ENCODE measurements around the gene CEMIP. TPM values are rescaled to one million over a fixed set of nuclear protein-coding genes. Genes with fewer than 3 reads are reported as not detected.

CEMIP gene
- total and polyA plus RNA-seq, 10 of the 15 experiments (the other 5 are each of a cell fraction or from before 2014, with no cell fraction given) = 0.01 to 0.44 (median 0.16) TPM; not detected in 6

DNA sequence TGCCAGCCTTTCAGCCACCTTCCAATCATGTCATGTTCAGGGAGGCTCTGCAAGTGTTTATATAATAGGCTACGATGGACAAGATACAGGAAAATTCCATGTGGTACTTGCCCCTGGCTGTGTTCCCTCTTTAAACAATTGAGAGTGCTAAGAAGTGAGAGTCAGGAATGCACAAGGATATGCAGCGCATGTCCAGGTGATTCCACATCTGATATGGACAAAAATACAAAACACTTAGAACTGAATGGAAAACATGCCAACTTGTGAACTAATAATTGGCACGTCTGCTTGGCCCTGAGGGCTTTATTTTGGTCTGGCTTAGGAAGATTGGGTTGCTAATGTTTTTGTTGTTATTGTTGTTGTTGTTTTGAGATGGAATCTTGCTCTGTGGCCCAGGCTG is 100.9 kb downstream of the CEMIP start:
- H3K4me3 ChIP-seq = no peak overlapping the region
- H3K27ac ChIP-seq (ENCODE audit: control insufficient read depth, insufficient read depth) = no peak overlapping the region
- no peaks in the 10 kb centered on the region for H3K9me3 ChIP-seq (replicated peaks; ENCODE audit: control insufficient read depth, insufficient read depth, low read length)
- ATAC-seq = no peak
- H3K36me3 ChIP-seq (ENCODE audit: control insufficient read depth in 2 of 2, insufficient read depth in 2 of 2, low read length in 1 of 2) = no peaks in the 10 kb centered on the region
- FAIRE-seq = no peak
- peaks cover 0 to 3% of the 10 kb centered on the region in 2 experiments; a peak in 3 of 4 replicates for H3K27me3 ChIP-seq (replicated peaks in 1 of 2; ENCODE audit: control insufficient read depth in 2 of 2, insufficient read depth in 2 of 2, low read length in 1 of 2)
- in situ Hi-C loops (cut with MboI) = no loop called here
- no peak overlapping the region for H3K4me2 ChIP-seq (ENCODE audit: control insufficient read depth, insufficient read depth)
- H4K20me1 ChIP-seq (ENCODE audit: control insufficient read depth, insufficient read depth) = no peaks in the 10 kb centered on the region
- ChIA-PET CTCF (no interaction called here), POLR2A (no interaction called here), RAD21 (ENCODE audit: unreplicated experiment) (no interaction called here), SMC1A (ENCODE audit: uncharacterized antibody, unreplicated experiment) (no interaction called here)
- no peaks in the 10 kb centered on the region for H3K4me1 ChIP-seq (ENCODE audit: control insufficient read depth, insufficient read depth, low read length)
- TF ChIP-seq RAD51 (IDR thresholded peaks at IDR 0.05) (no peak), MTA3 (IDR thresholded peaks at IDR 0.05; ENCODE audit: borderline replicate concordance, low read length) (no peak)
- intact Hi-C loops (cut with micrococcal nuclease; ENCODE audit: unreplicated experiment) = no loop called here
- H2AFZ ChIP-seq (ENCODE audit: control insufficient read depth, low read depth, low read length) = no peak overlapping the region
- no peaks in the 10 kb centered on the region for H3K79me2 ChIP-seq (ENCODE audit: control insufficient read depth, insufficient read depth, low read length)
- no peak for DNase-seq (ENCODE audit: low read depth, low spot score)
- WGBS (ENCODE audit: insufficient coverage, insufficient replicate concordance, low lambda C conversion rate, missing lambda C conversion rate) = 25% methylated on average over 3 of the region's 3 CpGs
- BruUV-seq (replicated peaks) = no TSS peak
- no peak overlapping the region for H3K9ac ChIP-seq (ENCODE audit: control insufficient read depth, insufficient read depth, low read length)

DNA sequence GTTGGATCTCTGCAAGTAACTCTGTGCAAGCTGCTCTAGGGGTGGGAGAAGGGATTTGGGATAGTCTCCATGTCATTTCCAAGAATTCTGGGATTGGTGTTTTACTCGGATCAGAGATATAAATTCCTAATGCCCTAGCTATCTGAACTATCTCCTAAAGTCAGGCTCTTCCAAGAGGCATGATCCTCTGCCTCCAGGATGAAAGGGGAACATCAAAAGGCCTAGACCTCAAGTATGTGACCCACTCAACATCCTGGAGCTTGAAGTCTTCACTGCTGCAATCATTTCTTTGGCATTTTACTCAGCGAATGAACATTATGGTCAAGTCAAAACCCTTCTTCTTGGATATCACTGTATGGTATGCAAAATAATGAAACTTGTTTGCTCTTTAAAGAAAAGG is 104.5 kb downstream of the CEMIP start:
- no peak overlapping the region for H3K27ac ChIP-seq (ENCODE audit: control insufficient read depth, insufficient read depth)
- DNase-seq (ENCODE audit: low read depth, low spot score) (no peak), ATAC-seq (no peak), FAIRE-seq (no peak)
- TF ChIP-seq SRF (IDR thresholded peaks at IDR 0.05; ENCODE audit: low read depth in 2 of 2, low read length in 2 of 2) (no peak), FOS (IDR thresholded peaks at IDR 0.05; ENCODE audit: borderline replicate concordance, extremely low read depth, insufficient read length) (no peak), MYC (IDR thresholded peaks at IDR 0.05; ENCODE audit: insufficient read depth, insufficient read length, insufficient replicate concordance, low read length, severe bottlenecking) (no peak), SP1 (IDR thresholded peaks at IDR 0.05; ENCODE audit: low read depth, low read length) (no peak), SIN3A (IDR thresholded peaks at IDR 0.05; ENCODE audit: low read depth, low read length) (no peak), FOXM1 (IDR thresholded peaks at IDR 0.05; ENCODE audit: low read depth, low read length) (no peak), RCOR1 (conservative IDR thresholded peaks at IDR 0.05; ENCODE audit: low read depth, low read length) (no peak), NFYB (IDR thresholded peaks at IDR 0.05; ENCODE audit: insufficient read depth, low read depth, low read length) (no peak), SMAD1 (IDR thresholded peaks at IDR 0.05; ENCODE audit: low read depth, partially characterized antibody) (no peak), RFX5 (IDR thresholded peaks at IDR 0.05; ENCODE audit: low read depth, low read length) (no peak)
- no peak overlapping the region for H3K9ac ChIP-seq (ENCODE audit: control insufficient read depth, insufficient read depth, low read length)
- 5% methylated on average over 2 of the region's 2 CpGs for WGBS (ENCODE audit: insufficient coverage, insufficient replicate concordance, low lambda C conversion rate, missing lambda C conversion rate)
- in situ Hi-C loops (cut with MboI) = no loop called here
- CTCF ChIA-PET = interaction anchor here (1.0 kb wide), 1 partner anchor 11 kb away, joined by 3 read pairs; no protein-coding TSS in a partner anchor
- SMC1A ChIA-PET (ENCODE audit: uncharacterized antibody, unreplicated experiment) = interaction anchor here (0.8 to 1.5 kb wide), 2 partner anchors 11 to 20 kb away, joined by 3 read pairs; no protein-coding TSS in a partner anchor
- no peaks in the 10 kb centered on the region for H3K36me3 ChIP-seq (ENCODE audit: control insufficient read depth in 2 of 2, insufficient read depth in 2 of 2, low read length in 1 of 2)
- peaks cover 0 to 3% of the 10 kb centered on the region in 2 experiments; a peak in 2 of 4 replicates for H3K27me3 ChIP-seq (replicated peaks in 1 of 2; ENCODE audit: control insufficient read depth in 2 of 2, insufficient read depth in 2 of 2, low read length in 1 of 2)
- no peaks in the 10 kb centered on the region for H3K9me3 ChIP-seq (replicated peaks; ENCODE audit: control insufficient read depth, insufficient read depth, low read length)
- intact Hi-C loops (cut with micrococcal nuclease; ENCODE audit: unreplicated experiment) = no loop called here
- POLR2A ChIA-PET = no interaction called here
- H3K4me1 ChIP-seq (ENCODE audit: control insufficient read depth, insufficient read depth, low read length) = no peaks in the 10 kb centered on the region
- BruUV-seq (replicated peaks) = no TSS peak
- H3K4me3 ChIP-seq = no peak overlapping the region
- H3K4me2 ChIP-seq (ENCODE audit: control insufficient read depth, insufficient read depth) = no peak overlapping the region
- no peaks in the 10 kb centered on the region for H3K79me2 ChIP-seq (ENCODE audit: control insufficient read depth, insufficient read depth, low read length)
- no peak overlapping the region for H2AFZ ChIP-seq (ENCODE audit: control insufficient read depth, low read depth, low read length)
- RAD21 ChIA-PET (ENCODE audit: unreplicated experiment) = no interaction called here
- no peaks in the 10 kb centered on the region for H4K20me1 ChIP-seq (ENCODE audit: control insufficient read depth, insufficient read depth)

All from GM12878 (cell line).